Astrocyte of the cerebellum (primary cell): Measurements from ENCODE around the gene RNMT.

Experiments used
- DNase-seq: peaks from one replicate; pipeline ENCODE4 v3.0.0-alpha.2; 2011; ENCODE audit warnings: low read depth
- H3K4me3 ChIP-seq: 2 replicates; pipeline ENCODE4 v1.5.1; 2011; ENCODE audit warnings: mild to moderate bottlenecking, low read depth, low read length, moderate library complexity
- CTCF ChIP-seq: IDR thresholded peaks from 2 replicates; pipeline ENCODE4 v1.5.1; 2012; ENCODE audit warnings: low read length, low read depth, moderate library complexity, mild to moderate bottlenecking; ENCODE audit errors: missing control alignments
- in situ Hi-C: cut with HindIII; loops from 2 replicates; pipeline ENCODE4 v1.10.0; 2017; ENCODE audit warnings: low sequenced_read_pairs

RNMT gene

GRCh38 chr18:13715330-13715729 is 11.1 kb upstream of the RNMT start:
- DNase-seq = no peak
- in situ Hi-C loops = no loop called here
- TF ChIP-seq CTCF = no peak
- H3K4me3 ChIP-seq = no peak overlapping the region

- no peak for TF ChIP-seq CTCF
- H3K4me3 ChIP-seq = no peak overlapping the region
- DNase-seq = no peak
- in situ Hi-C loops = no loop called here
Observed at GRCh38 chr18:13716916-13717315, 9.6 kb upstream of the RNMT start.

- DNase-seq = no peak
- in situ Hi-C loops = no loop called here
- no peak overlapping the region for H3K4me3 ChIP-seq
- no peak for TF ChIP-seq CTCF
Observed at GRCh38 chr18:13720123-13720522, 6.3 kb upstream of the RNMT start.

GRCh38 chr18:13720847-13721246 is 5.6 kb upstream of the RNMT start:
- TF ChIP-seq CTCF = no peak
- in situ Hi-C loops = no loop called here
- no peak overlapping the region for H3K4me3 ChIP-seq
- no peak for DNase-seq

GRCh38 chr18:13725566-13726231 is 774 bp upstream of the RNMT start:
- in situ Hi-C loops = no loop called here
- peak overlapping the region; percentile 84 for H3K4me3 ChIP-seq
- TF ChIP-seq CTCF = no peak
- no peak for DNase-seq

GRCh38 chr18:13726972-13727331 is 479 bp downstream of the RNMT start:
- in situ Hi-C loops = no loop called here
- peak; percentile 15 for DNase-seq
- peak overlapping the region; percentile 84 for H3K4me3 ChIP-seq
- no peak for TF ChIP-seq CTCF
